ENCODE results near the gene SPATA46.
"Not testable (repeated sequence)": the region's sequence is repeated elsewhere in the genome, so short reads cannot be mapped to it uniquely, and the experiment has no call there.

The SPATA46 gene

DNA sequence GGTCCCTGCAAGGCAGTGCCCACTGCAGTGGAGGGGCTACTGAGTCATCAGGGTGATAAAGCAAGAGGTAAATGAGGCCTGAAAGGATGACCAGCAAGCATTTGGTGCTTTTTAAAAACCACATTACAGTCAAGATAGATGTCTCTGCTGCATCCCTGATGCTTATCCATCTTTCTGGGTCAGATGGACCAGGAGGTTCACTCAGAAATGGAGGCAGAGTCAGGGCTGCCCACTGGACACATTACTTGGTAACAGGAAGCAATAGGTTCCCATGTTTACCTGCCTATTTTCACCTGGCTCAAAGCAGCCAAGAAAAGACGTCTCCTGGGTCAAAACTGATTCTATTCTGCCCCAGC lies 3.6 kb downstream of the SPATA46 start:
- DNase-seq = no peak

GRCh38 chr1:162372159-162373071 lies 4.2 kb downstream of the SPATA46 start:
- no peak for DNase-seq

- DNase-seq = no peak
These were observed 5.0 kb downstream of the SPATA46 start for GRCh38 chr1:162371611-162372010.

DNA sequence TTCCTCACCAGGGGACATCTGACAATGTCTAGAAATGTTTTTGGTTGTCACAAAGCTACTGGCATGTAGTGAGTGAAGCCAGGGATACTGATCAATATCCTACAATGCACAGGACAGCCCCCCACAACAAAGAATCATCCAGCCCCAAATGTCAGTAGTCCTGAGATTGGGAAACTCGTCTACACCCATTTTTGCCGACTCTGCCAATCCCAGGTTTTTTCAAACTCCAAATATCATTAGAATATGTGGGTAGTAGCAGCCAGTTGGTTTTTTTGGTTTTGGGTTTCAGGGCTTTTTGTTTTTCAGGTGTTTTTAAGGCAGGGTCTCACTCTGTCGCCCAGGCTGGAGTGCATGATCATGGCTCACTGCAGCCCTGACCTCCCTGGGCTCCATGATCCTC lies 5.9 kb downstream of the SPATA46 start:
- no peak for DNase-seq

- DNase-seq = no peak
These were observed 6.5 kb downstream of the SPATA46 start for GRCh38 chr1:162370161-162370560.

GRCh38 chr1:162369571-162369970 lies 7.1 kb downstream of the SPATA46 start:
- no peak for DNase-seq

DNA sequence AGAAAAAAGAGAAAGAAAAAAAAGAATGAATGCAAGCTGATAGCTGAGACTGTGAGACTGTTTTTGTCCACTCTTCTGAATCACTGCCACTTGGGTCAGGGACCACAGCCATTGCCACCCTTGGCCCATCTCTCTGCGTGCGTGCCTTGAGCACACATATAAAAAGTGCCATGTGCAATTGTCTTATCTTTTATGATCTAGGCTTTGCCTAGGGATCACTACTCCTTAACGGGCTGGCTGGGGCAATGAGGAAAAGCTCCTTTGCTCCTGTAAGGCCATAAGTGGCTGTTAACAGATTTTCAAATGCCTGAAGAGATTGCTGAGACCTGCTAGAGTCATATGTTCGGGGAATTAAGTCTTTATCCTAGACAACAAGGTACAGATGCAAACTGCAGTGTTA lies 8.2 kb downstream of the SPATA46 start:
- no peak for DNase-seq

DNA sequence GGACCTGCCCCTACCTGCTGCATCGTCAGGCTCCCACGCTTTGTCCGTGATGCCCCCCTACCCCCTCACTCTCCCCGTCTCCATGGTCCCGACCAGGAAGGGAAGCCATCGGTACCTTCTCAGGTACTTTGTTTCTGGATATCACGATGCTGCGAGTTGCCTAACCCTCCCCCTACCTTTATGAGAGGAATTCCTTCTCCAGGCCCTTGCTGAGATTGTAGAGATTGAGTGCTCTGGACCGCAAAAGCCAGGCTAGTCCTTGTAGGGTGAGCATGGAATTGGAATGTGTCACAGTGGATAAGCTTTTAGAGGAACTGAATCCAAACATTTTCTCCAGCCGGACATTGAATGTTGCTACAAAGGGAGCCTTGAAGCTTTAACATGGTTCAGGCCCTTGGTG lies 8.9 kb downstream of the SPATA46 start:
- no peak for DNase-seq

- DNase-seq = no peak
These were observed 9.6 kb downstream of the SPATA46 start for GRCh38 chr1:162367073-162367472.

- DNase-seq = no peak
These were observed 10.0 kb downstream of the SPATA46 start for GRCh38 chr1:162366671-162367070.

DNA sequence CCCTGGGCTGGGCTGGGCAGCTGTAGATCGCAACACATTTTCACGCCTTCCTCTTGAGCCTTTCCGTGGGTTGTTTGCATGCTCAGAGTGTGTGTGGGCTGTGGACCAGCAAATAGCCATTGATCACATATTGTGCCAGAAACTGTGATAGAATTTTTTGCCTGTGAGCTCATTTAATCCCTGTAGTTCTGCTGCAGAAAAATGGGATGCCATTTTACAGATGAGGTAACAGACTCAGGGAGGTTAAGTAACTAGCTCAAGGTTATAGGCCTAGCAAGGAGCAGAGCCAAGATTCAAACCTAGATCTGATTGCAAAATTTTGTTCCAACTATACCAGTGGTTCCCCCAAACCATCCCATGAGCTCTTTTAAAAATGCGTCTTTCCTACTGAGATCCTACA lies 10.5 kb downstream of the SPATA46 start:
- no peak for DNase-seq

- no peak for DNase-seq
These were observed 11.2 kb downstream of the SPATA46 start for GRCh38 chr1:162365284-162366020.

GRCh38 chr1:162364498-162364897 lies 12.2 kb downstream of the SPATA46 start:
- no peak for DNase-seq

DNA sequence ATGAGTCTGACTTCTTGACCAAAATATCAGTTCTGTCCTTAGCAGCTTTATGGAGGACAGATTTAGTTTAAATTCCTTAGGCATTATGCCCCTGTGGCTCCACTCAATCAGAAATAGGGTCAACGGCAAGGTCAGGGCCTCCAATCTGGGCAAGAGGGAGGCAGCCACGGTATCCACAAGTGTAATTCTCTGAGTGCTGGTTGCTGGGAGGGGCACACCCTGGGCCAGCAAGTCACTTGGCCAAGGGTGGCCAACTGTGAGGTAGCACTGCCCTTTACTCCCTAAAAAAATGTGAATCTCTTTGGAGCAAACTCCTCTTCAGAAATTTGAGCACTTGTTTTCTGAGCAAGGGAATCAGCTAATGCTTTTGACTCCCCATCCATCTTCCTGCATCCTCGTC lies 12.8 kb downstream of the SPATA46 start:
- DNase-seq = no peak

DNA sequence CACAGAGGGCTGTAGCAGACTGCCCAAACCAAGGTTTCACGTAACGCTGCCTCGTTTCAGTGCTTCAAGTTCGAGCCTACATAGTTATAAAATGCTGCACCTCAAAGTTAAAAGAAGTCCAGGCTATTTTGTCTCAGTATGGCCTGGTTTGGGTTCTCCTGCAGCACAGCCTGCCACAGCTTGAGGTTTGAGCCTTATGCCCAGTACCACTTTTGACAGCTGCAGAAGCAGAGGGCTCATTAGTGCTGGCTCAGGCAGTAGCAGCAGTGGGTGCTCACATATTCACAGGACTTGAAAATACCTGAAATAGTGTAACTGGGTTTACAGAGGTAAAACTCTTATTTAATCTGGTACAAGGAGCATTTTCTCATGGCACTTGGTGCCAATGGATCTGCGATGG lies 15.3 kb downstream of the SPATA46 start:
- DNase-seq = no peak

DNA sequence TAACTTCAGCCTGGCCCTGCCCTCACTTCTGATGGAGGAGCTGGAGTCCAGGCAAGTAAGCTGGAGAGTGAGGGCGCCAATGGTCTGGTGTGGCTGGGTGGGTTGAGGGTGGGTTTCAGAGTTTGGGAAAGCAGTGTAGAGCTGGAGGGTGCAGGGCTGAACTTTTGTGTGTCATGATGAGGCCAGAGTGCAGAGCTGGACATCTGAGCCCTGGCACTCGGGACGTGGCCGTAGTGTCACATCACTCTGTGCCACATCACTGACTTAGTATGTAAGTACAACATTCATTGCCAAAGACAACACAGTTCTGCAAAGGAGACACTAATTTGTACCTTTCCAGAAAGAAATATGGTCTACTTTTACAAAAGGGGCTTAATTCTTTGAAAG lies 15.8 kb downstream of the SPATA46 start:
- DNase-seq = no peak

DNA sequence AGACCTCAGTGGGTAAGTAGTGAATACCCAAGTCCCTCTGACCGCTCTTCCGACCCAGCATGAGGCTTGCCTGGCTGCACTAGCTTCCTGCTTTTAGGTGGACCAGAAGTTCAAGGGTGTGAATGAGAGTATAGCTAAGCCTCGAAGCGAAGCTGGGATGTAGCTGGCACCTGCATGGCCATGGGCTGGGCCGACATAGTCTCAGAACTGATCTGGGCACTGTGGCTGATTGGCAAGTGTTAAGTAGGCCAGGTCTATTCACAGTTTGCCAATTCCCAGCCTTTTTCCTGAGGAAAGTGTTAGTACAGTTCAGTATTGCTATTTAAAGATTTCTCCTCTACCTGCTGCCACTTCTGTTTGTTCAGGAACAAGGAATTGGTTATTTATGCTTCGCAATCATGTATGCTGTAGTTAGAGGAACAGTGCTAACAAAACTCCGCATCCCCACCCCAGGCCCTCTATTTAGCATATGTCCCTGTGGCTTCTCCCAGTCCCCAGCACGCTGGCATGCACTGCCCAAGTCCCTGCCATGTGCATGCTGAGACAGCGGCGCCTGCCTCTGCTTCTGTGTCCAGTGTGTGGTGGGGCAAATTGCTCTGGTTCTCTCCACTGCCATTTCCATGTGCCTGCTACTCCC lies 16.3 kb downstream of the SPATA46 start:
- DNase-seq = no peak

DNA sequence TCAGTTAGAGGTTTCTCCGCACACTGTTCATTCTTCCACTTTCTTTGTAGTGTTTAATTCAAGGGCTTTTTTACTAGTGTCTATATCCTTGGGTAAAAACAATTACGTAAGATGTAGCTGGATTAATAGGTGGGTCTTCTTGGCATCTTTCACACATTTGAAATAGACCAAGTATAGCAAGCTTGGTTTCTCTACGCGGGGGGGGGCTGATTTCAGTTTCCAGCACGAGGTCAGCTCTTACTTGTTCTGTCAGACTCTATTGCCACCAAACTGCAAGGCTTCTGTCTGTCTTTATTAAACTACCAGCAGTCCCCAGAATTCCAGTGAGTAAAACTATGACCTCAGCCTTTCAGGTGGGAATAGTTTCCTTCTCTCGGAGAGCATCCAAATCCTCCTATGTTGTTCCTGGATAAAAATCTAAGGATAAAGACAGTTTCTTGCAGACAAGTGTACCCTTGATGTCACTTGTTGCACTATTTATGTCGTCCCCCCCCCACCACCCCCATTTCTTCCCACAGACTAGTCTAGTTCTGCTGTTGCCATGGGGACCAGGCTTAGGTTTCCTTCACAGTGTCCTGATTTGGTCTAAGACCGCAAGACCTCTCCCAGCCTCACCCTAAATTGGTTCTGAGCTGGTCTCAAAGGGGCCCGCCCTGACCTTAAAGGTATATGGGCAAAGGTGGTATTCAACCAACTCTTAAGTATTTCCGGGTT lies 17.0 kb downstream of the SPATA46 start:
- DNase-seq = no peak

DNA sequence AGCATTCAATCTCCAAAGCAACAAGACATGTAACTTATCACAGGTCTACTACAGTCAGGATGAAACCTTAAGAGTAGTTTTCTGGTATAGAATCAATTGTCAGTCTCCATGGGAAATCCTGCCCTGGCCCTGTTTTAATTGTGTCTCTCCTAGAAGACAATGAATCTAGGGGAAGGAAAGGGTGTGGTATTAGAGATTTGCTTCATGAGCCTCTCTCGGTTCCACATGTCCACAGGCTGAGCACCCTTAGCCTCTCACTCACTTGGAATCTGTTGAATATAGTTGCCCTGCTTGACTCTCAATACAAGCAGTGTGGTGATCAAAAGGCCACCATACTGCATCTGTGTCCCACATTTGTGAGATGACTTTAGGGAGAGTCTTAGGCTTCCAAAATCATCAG lies 17.7 kb downstream of the SPATA46 start:
- DNase-seq = no peak

GRCh38 chr1:162357681-162358266 lies 18.9 kb downstream of the SPATA46 start:
- no peak for DNase-seq

DNA sequence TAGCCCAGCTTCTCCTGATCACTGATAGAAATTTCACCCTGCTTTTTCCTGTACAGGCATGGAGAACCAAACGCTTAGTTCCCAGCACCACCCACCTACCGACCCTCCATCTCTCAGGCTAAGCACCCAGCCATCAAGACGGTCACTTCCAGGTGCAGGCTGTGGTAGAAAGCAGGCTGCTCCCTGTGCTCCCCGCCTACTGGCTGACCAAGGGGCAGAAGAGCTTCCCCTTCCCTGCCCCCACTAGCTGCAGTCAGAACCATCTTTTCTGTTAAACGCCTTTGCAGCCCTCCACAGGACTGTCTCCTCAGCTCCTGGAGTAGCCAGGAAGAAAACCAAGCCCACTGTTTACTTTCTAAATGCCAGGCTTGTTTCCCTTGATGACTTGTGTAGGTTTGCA lies 23.0 kb downstream of the SPATA46 start:
- DNase-seq = no peak

GRCh38 chr1:162353078-162353477 lies 23.6 kb downstream of the SPATA46 start:
- no peak for DNase-seq

DNA sequence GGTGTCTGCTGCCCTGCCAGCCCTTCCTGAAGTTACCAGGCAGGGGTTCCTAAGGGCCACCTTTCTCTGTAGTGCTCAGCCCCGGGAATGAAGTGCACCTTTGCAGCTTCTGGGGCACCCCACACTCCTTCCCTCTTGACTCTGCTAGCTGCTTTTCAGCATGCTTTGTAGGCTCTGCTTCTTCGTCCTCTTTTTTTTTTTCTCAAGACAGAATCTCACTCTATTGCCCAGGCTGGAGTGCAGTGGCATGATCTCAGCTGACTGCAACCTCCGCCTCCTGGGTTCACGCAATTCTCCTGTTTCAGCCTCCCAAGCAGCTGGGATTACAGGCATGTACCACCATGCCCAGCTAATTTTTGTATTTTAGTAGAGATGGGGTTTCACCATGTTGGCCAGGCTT lies 24.8 kb downstream of the SPATA46 start:
- not testable (repeated sequence) for DNase-seq

Data from CD4-positive, alpha-beta T cell treated with Interleukin-6 for 4 hours (primary cell).